PC-3 (cell line): ENCODE results near the gene SEMA4B.

Experiments
- EZH2 ChIP-seq: fragments of 300-600 bp; sonication (generic); IDR thresholded peaks from one replicate; pipeline ENCODE4 v1.6.1; 2017; ENCODE audit warnings: antibody characterized with exemption, mild to moderate bottlenecking, low read length; ENCODE audit not compliant: unreplicated experiment
- EZH2phosphoT487 ChIP-seq: fragments of 300-600 bp; sonication (generic); IDR thresholded peaks from 2 replicates; pipeline ENCODE4 v1.6.1; 2018; ENCODE audit warnings: mild to moderate bottlenecking, antibody characterized with exemption, low read length, borderline replicate concordance
- TF ChIP-seq, protein P1 (sequence below): fragments of 300-600 bp; sonication (generic); conservative IDR thresholded peaks from 2 replicates; pipeline ENCODE4 v1.5.1; 2017; ENCODE audit warnings: antibody characterized with exemption, low read depth, mild to moderate bottlenecking, low read length

- TF ChIP-seq, protein P1, sequence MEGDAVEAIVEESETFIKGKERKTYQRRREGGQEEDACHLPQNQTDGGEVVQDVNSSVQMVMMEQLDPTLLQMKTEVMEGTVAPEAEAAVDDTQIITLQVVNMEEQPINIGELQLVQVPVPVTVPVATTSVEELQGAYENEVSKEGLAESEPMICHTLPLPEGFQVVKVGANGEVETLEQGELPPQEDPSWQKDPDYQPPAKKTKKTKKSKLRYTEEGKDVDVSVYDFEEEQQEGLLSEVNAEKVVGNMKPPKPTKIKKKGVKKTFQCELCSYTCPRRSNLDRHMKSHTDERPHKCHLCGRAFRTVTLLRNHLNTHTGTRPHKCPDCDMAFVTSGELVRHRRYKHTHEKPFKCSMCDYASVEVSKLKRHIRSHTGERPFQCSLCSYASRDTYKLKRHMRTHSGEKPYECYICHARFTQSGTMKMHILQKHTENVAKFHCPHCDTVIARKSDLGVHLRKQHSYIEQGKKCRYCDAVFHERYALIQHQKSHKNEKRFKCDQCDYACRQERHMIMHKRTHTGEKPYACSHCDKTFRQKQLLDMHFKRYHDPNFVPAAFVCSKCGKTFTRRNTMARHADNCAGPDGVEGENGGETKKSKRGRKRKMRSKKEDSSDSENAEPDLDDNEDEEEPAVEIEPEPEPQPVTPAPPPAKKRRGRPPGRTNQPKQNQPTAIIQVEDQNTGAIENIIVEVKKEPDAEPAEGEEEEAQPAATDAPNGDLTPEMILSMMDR, result no peak
- no peak for TF ChIP-seq EZH2phosphoT487
- TF ChIP-seq EZH2, result no peak
Observed at GRCh38 chr15:90211440-90212143, 10.5 kb downstream of the SEMA4B start.
